ENCODE measurements around the gene CRYGN.

CRYGN gene

GRCh38 chr7:151381348-151382078 is 58.4 kb downstream of the CRYGN start:
- no peak overlapping the region for H3K4me3 ChIP-seq (ENCODE audit: low read length)
- no peak for DNase-seq (ENCODE audit: low read depth)
- no peak for TF ChIP-seq CTCF (conservative IDR thresholded peaks at IDR 0.05; ENCODE audit: low read length)

GRCh38 chr7:151381098-151381347 is 58.9 kb downstream of the CRYGN start:
- H3K4me3 ChIP-seq (ENCODE audit: low read length), result no peak overlapping the region
- TF ChIP-seq CTCF (conservative IDR thresholded peaks at IDR 0.05; ENCODE audit: low read length), result no peak
- no peak for DNase-seq (ENCODE audit: low read depth)

- no peak for DNase-seq (ENCODE audit: low read depth)
- TF ChIP-seq CTCF (conservative IDR thresholded peaks at IDR 0.05; ENCODE audit: low read length), result no peak
- no peak overlapping the region for H3K4me3 ChIP-seq (ENCODE audit: low read length)
These were observed 59.5 kb downstream of the CRYGN start for GRCh38 chr7:151380199-151381097.

- H3K4me3 ChIP-seq (ENCODE audit: low read length), result no peak overlapping the region
- no peak for DNase-seq (ENCODE audit: low read depth)
- no peak for TF ChIP-seq CTCF (conservative IDR thresholded peaks at IDR 0.05; ENCODE audit: low read length)
These were observed 60.3 kb downstream of the CRYGN start for GRCh38 chr7:151379534-151380198.

GRCh38 chr7:151379193-151379520 is 60.8 kb downstream of the CRYGN start:
- TF ChIP-seq CTCF (conservative IDR thresholded peaks at IDR 0.05; ENCODE audit: low read length), result no peak
- DNase-seq (ENCODE audit: low read depth), result no peak
- no peak overlapping the region for H3K4me3 ChIP-seq (ENCODE audit: low read length)
